Measurements from ENCODE around the gene AHSG.

GRCh38 chr3:186640929-186641328 lies 28.1 kb downstream of the AHSG start:
- TF ChIP-seq CTCF (optimal IDR thresholded peaks at IDR 0.05 in 1 of 3, IDR thresholded peaks at IDR 0.05 in 1 of 3, conservative IDR thresholded peaks at IDR 0.05 in 1 of 3; ENCODE audit: extremely low read depth in 1 of 3, insufficient read depth in 2 of 3, low read length in 3 of 3) (no peak), EZH2 (IDR thresholded peaks at IDR 0.05; ENCODE audit: low read length) (no peak)

Measured in keratinocyte (primary cell).